ENCODE data around the gene ELMOD1. TPM values are rescaled to one million over a fixed set of nuclear protein-coding genes. Genes with fewer than 3 reads are reported as not detected.

ELMOD1 gene
- total RNA-seq, 1 experiment from 2014 or later, result not detected

GRCh38 chr11:107665018-107665417, 74.1 kb downstream of the ELMOD1 start:
- no TSS peak for BruUV-seq (replicated peaks)
- TF ChIP-seq CTCF (conservative IDR thresholded peaks at IDR 0.05; ENCODE audit: low read depth, low read length) (no peak), EZH2 (IDR thresholded peaks at IDR 0.05; ENCODE audit: borderline replicate concordance, low read depth, low read length, poor library complexity, severe bottlenecking) (no peak)
- CTCF ChIA-PET, result interaction anchor here (0.6 kb wide), 1 partner anchor 8 kb away, joined by 4 read pairs; no protein-coding TSS in a partner anchor

GRCh38 chr11:107666911-107667613, 76.1 kb downstream of the ELMOD1 start:
- Histone ChIP-seq H3K27ac (ENCODE audit: low read depth, low read length, poor library complexity, severe bottlenecking) (no peak overlapping the region), H3K4me1 (ENCODE audit: insufficient read depth, low read length, poor library complexity, severe bottlenecking) (peaks cover 11% of the 10 kb centered on the region), H3K36me3 (ENCODE audit: insufficient read depth, low read length, poor library complexity, severe bottlenecking) (no peaks in the 10 kb centered on the region), H3K27me3 (replicated peaks; ENCODE audit: insufficient read depth, low read depth, low read length, poor library complexity) (peaks cover 15% of the 10 kb centered on the region), H3K4me3 (ENCODE audit: low read depth, low read length, poor library complexity, severe bottlenecking) (no peak overlapping the region), H3K9me3 (ENCODE audit: low read depth, low read length, poor library complexity, severe bottlenecking) (no peaks in the 10 kb centered on the region)
- intact Hi-C loops (cut with micrococcal nuclease; ENCODE audit: unreplicated experiment), result no loop called here
- TF ChIP-seq EZH2 (IDR thresholded peaks at IDR 0.05; ENCODE audit: borderline replicate concordance, low read depth, low read length, poor library complexity, severe bottlenecking) (no peak), CTCF (conservative IDR thresholded peaks at IDR 0.05; ENCODE audit: low read depth, low read length) (no peak)
- ChIA-PET POLR2A (ENCODE audit: low non-redundant PET) (no interaction called here), CTCF (no interaction called here)
- DNase-seq (ENCODE audit: low spot score), result no peak
- no TSS peak for BruUV-seq (replicated peaks)

More at GRCh38 chr11:107665018-107665417, 74.1 kb downstream of the ELMOD1 start:
- Histone ChIP-seq H3K9me3 (ENCODE audit: low read depth, low read length, poor library complexity, severe bottlenecking) (no peaks in the 10 kb centered on the region), H3K36me3 (ENCODE audit: insufficient read depth, low read length, poor library complexity, severe bottlenecking) (no peaks in the 10 kb centered on the region), H3K27ac (ENCODE audit: low read depth, low read length, poor library complexity, severe bottlenecking) (no peak overlapping the region), H3K4me1 (ENCODE audit: insufficient read depth, low read length, poor library complexity, severe bottlenecking) (peaks cover 11% of the 10 kb centered on the region), H3K4me3 (ENCODE audit: low read depth, low read length, poor library complexity, severe bottlenecking) (no peak overlapping the region), H3K27me3 (replicated peaks; ENCODE audit: insufficient read depth, low read depth, low read length, poor library complexity) (peaks cover 15% of the 10 kb centered on the region)
- DNase-seq (ENCODE audit: low spot score), result peak; percentile 64
- intact Hi-C loops (cut with micrococcal nuclease; ENCODE audit: unreplicated experiment), result no loop called here
- POLR2A ChIA-PET (ENCODE audit: low non-redundant PET), result no interaction called here

GRCh38 chr11:107669191-107669740, 78.3 kb downstream of the ELMOD1 start:
- intact Hi-C loops (cut with micrococcal nuclease; ENCODE audit: unreplicated experiment), result no loop called here
- H3K27me3 ChIP-seq (replicated peaks; ENCODE audit: insufficient read depth, low read depth, low read length, poor library complexity), result peaks cover 7% of the 10 kb centered on the region
- no peaks in the 10 kb centered on the region for H3K9me3 ChIP-seq (ENCODE audit: low read depth, low read length, poor library complexity, severe bottlenecking)
- peaks cover 10% of the 10 kb centered on the region for H3K4me1 ChIP-seq (ENCODE audit: insufficient read depth, low read length, poor library complexity, severe bottlenecking)
- BruUV-seq (replicated peaks), result no TSS peak
- ChIA-PET POLR2A (ENCODE audit: low non-redundant PET) (no interaction called here), CTCF (no interaction called here)
- no peak overlapping the region for H3K4me3 ChIP-seq (ENCODE audit: low read depth, low read length, poor library complexity, severe bottlenecking)
- TF ChIP-seq EZH2 (IDR thresholded peaks at IDR 0.05; ENCODE audit: borderline replicate concordance, low read depth, low read length, poor library complexity, severe bottlenecking) (no peak), CTCF (conservative IDR thresholded peaks at IDR 0.05; ENCODE audit: low read depth, low read length) (no peak)
- H3K27ac ChIP-seq (ENCODE audit: low read depth, low read length, poor library complexity, severe bottlenecking), result no peak overlapping the region
- H3K36me3 ChIP-seq (ENCODE audit: insufficient read depth, low read length, poor library complexity, severe bottlenecking), result no peaks in the 10 kb centered on the region
- DNase-seq (ENCODE audit: low spot score), result no peak
